HG03095 (cell line): ENCODE measurements around the gene CDKN1B.

ENCODE experiments used
- ATAC-seq: cut with Tn5 transposase; IDR thresholded peaks from one replicate; pipeline ENCODE4 v1.9.1; 2021; ENCODE audit warnings: moderate library complexity; ENCODE audit not compliant: unreplicated experiment

CDKN1B gene

DNA sequence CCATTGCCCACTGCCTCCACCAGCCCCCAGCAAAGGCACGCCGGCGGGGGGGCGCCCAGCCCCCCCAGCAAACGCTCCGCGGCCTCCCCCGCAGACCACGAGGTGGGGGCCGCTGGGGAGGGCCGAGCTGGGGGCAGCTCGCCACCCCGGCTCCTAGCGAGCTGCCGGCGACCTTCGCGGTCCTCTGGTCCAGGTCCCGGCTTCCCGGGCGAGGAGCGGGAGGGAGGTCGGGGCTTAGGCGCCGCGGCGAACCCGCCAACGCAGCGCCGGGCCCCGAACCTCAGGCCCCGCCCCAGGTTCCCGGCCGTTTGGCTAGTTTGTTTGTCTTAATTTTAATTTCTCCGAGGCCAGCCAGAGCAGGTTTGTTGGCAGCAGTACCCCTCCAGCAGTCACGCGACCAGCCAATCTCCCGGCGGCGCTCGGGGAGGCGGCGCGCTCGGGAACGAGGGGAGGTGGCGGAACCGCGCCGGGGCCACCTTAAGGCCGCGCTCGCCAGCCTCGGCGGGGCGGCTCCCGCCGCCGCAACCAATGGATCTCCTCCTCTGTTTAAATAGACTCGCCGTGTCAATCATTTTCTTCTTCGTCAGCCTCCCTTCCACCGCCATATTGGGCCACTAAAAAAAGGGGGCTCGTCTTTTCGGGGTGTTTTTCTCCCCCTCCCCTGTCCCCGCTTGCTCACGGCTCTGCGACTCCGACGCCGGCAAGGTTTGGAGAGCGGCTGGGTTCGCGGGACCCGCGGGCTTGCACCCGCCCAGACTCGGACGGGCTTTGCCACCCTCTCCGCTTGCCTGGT lies at the start of gene CDKN1B:
TSS of gene CDKN1B (plus strand) at position 576 of the 793 bp plus-strand sequence. CDS start 472 bp downstream, outside the sequence.
- ATAC-seq: peak; percentile 39

- no peak for ATAC-seq
Measured at GRCh38 chr12:12668005-12668404, 49.2 kb upstream of the CDKN1B start.

GRCh38 chr12:12669020-12669419 lies 48.1 kb upstream of the CDKN1B start:
- ATAC-seq: no peak

DNA sequence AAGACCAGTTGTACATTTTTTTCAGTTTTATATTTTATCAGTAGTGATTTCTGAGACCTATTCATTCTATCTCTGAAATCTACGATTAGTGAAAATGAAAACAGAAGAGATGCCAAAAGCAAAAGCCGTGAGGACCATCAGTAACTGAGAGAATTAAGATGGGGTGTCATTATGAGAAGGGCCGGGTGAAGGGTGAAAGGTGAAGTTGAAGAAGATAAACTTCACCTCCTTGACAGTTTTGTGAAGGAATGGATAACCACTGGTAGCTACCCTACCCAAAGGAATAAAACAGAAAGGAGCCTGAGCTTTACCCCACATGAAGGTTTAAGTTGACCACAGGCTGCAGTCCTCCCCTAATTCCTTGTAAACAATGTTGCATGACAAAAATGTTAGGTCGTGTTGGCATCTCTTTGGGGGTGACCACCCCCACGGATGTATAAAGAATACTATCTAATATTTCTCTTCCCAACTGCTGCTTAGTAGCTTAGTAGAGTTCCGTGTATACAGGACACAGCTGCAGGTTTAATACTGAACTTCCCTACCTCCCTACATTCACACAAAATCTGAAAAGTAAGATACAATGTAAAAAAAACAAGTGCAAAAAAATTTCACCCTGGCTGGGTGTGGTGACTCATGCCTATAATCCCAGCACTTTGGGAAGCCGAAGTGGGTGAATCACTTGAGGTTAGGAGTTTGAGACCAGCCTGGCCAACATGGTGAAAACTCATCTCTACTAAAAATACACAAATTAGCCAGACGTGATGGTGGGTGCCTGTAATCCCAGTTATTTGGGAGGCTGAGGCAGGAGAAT lies 45.1 kb upstream of the CDKN1B start:
- no peak for ATAC-seq

GRCh38 chr12:12673296-12673695 lies 43.9 kb upstream of the CDKN1B start:
- ATAC-seq: no peak

GRCh38 chr12:12676605-12677004 lies 40.6 kb upstream of the CDKN1B start:
- no peak for ATAC-seq

- no peak for ATAC-seq
Measured at GRCh38 chr12:12681061-12681765, 36.0 kb upstream of the CDKN1B start.

DNA sequence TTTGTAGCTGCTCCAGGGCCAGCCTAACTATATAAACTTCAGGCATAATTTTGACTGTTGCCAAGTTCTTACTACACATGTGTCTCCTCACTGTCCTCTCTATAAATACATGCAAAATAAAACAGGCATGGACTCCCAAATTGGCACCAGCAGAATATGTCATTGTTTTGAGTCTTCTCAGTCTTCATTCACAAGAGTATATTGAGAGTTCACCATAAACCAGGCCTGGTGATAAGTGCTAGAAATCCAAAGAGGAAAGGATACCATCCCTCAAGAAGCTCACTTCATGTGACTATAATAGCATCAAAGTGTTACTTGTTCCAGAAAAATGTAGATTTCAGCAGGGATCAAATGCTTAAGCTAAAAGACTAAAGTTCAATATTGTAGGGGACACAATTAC lies 34.9 kb upstream of the CDKN1B start:
- no peak for ATAC-seq

DNA sequence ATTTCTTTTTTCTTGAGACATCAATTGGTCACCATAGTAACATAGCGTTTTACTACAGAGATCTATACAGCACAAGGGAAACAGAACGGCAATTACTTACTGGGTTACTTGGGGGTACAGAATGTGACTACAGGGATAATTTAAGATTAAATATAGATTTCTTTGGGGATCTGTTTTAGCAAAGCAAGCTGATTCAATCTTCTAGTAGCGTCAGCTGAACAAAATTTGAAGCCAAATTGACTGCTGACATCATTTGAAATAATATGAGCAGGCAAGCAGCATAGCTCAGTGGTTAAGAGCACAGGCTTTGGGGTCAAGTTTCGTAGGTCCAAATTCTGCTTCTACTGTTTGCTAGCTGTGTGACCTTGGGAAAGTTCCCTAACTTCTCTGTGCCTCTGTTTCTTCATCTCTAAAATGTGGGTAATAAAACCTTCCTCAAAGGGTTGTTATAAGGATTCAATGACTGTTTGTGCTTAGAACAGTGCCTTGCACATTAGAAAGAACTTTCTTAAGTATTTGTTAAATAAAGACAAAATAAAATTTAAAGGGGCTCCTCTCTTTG lies 34.0 kb upstream of the CDKN1B start:
- no peak for ATAC-seq

- ATAC-seq: no peak
Measured at GRCh38 chr12:12683725-12684124, 33.4 kb upstream of the CDKN1B start.

DNA sequence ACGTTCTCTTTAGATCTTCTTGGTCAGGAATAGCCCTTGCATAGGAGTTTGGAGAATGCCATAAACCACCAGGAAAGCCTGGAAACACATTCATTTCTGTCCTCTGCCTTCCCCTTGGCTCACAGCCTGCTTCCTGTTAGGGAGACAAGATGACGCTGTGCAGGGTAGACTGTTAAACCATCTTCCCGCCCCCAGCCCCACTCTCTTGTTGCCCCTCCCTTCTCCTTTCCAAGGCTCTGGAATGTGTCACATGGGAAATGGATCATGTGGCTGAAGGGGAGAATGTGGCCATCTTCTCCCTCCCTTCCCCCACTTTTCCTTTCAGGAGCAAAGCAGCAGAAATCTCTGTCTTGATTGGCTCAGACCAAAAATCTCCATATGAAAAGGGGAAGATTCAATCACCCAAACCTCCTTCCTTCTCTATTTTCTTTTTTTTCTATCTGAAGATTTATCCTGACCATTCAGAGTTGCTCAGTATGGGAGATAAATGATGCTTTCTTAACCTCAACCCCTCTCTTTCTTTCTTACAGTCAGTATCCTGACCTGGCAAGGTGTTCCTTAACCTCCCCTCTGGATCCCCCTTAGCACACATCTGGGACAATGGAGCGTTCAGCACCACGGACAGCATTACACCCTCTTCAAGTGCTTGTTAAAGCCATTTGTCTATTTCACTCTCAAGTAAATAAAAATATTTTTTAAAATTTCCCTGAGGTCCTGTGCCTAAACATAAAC lies 32.6 kb upstream of the CDKN1B start:
- no peak for ATAC-seq

DNA sequence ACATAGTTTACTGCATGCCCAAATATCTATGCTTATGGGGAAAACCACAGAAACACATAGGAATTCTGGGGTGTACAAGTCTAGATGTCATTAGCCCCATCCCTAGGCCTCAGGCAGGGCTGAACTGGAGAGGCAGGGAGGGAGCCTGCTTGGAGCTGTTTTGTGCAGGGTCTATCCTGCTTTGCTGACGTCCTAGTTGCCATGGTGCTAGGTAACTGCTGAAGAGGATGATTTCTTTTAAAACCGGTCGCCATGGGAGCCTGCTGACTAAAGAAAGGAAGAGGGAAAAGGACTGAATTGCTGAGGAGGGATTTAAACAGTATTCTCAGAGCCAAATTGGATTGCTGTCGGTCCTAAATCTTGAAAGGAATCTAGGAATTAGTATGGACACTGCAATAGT lies 31.9 kb upstream of the CDKN1B start:
- no peak for ATAC-seq

GRCh38 chr12:12686472-12686871 lies 30.7 kb upstream of the CDKN1B start:
- ATAC-seq: no peak

- ATAC-seq: no peak
Measured at GRCh38 chr12:12686925-12687324, 30.2 kb upstream of the CDKN1B start.

- ATAC-seq: no peak
Measured at GRCh38 chr12:12689647-12690300, 27.4 kb upstream of the CDKN1B start.

GRCh38 chr12:12691549-12691948 lies 25.6 kb upstream of the CDKN1B start:
- ATAC-seq: no peak

DNA sequence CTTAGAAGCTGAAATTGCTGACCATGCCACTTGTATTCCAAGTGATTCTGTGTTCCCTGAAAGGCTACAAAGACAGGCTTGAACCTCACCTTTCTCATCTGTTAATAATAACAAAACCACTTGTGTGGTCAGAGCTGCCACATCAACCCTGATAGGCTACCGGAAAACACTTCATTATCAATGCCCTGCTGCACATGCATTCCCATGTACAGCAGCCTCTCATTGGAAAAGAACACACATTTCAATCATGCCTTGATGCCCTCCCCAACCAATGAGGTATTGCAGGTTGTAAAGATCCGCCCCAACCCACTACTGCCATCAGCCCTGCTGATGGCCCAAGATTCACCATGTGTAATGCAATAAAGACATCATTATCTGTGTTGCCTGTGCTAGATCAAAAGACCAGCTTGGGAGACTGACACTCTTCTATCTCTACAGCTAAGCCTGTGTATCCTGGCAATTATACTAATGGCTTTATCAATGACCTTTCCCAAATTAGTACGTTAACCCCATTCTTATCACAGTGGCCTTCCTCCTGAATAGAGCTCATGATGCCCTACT lies 24.0 kb upstream of the CDKN1B start:
- ATAC-seq: no peak

- ATAC-seq: peak; percentile 59
Measured at GRCh38 chr12:12696562-12697383, 20.4 kb upstream of the CDKN1B start.

DNA sequence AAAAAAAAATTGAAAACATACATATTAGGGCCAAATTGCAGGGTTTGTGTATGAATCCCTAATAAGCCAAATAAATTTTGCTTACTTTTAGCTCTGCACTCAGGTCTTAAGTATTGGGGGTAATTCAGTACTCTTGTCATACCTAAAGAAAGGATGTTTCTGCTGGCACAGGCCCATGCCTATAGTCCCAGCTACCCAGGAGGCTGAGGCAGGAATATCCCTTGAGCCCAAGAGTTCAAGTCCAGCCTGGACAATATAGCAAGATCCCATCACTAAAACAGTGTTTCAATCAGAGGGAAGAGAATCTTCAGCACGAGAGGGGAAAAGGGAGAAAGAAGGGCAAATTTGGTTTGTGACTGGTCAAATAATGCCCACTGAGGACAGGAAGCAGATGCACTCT lies 17.8 kb upstream of the CDKN1B start:
- ATAC-seq: no peak
